GM19240 (cell line): ENCODE measurements around the gene WDHD1.
"Not testable (repeated sequence)": the region's sequence is repeated elsewhere in the genome, so short reads cannot be mapped to it uniquely, and the experiment has no call there.

ENCODE experiments used
- DNase-seq: peaks from one replicate; pipeline ENCODE4 v3.0.0; 2011; ENCODE audit warnings: low spot score; ENCODE audit not compliant: insufficient read length

The WDHD1 gene

DNA sequence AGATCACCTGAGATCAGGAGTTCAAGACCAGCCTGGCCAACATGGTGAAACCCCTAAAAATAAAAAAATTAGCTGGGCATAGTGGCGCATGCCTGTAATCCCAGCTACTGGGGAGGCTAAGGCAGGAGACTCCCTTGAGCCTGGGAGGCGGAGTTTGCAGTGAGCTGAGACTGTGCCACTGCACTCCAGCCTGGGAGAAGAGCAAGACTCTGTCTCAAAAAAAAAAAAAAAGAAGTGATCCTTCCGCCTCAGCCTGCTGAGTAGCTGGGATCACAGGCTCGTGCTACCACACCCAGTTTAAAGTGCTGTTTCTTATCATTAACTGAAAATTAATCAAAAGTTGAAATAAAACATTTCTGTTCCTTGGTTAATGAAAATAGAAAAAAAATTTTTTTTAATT, 117.9 kb downstream of the WDHD1 start:
- DNase-seq, result not testable (repeated sequence)

DNA sequence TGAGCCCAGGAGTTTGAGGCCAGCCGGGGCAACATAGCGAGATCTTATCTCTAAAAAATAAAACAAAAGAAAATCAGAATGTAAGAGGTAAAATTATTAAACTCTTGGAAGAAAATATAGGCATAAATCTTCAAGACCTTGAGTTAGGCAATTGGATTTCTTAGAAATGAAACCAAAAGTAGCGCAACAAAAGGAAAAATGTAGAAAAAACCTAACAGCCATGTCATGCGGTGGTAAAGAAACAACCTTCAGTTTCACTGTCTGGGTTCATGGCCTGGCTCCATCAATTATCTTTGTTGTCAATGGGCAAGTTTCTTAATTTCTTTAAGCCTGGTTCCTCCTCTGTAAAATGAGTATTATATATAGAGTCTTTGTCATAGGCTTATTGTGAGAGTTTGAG, 118.7 kb downstream of the WDHD1 start:
- DNase-seq, result no peak

DNA sequence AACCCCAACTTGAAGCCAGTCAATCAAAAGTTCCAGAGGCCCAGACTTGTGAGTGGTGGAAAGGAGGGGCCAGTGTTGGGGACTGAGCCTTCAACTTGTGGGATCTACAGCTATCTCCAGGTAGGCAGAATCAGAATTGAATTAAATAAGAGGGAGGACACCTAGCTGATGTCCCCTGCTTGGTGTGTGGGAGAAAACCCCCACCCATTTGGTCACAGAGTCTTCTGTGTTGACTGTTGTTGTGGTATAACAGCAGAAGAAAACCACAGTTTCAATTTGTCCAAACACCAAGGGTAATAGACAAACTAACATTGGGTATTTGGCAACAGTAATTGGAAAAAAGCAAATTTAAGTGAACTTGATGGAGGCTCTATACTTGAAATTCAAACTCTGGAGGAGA, 120.8 kb downstream of the WDHD1 start:
- DNase-seq, result no peak

DNA sequence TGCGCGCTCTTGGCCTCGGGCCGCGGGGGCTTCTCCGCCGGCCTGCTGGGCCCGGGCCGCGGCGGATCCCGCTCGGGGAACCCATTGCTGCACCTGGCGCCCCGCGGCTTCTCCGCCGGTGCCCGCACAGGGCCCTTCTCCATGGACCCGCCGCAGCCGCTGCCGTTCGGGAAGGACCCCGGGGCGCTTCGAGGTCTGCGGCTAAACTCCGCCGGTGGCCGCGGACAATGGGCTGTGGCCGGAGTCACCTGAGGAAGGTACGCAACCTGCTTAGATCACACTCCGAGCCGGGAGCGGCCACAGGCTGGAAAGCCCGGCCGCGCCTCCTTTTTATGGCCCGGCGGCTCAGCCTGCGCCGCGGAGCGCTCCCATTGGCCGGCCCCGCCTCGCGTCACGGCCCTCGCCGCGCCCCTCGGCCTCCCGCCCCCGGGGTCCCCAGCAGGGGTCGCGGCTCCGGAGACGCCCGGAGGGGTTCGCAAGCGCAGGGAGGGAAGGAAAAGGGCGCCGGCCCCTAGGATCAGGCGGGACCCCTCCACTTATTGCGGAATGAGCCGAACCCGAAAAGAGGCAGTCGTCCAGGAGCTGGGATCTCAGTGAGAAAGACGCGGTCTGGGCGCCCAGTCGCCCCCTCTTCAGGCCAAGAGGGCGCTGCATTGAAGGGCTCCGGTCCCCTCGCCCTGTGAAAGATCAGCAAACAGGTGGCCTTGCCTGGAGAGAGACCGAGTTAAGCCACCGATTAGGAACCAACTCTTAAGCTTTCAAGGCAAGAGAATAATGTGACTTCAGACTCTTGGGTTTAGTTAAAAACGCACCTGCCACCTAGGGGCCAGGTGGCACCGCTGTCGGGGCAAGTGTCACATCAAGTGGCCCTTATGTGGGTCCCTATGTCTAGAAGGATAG, 124.1 kb downstream of the WDHD1 start, which contains the start of gene GCH1:
Gene GCH1, minus strand, starts transcription at position 306 of the 900 bp plus-strand sequence. Its CDS starts 163 bp downstream, at position 143.
- no peak for DNase-seq

DNA sequence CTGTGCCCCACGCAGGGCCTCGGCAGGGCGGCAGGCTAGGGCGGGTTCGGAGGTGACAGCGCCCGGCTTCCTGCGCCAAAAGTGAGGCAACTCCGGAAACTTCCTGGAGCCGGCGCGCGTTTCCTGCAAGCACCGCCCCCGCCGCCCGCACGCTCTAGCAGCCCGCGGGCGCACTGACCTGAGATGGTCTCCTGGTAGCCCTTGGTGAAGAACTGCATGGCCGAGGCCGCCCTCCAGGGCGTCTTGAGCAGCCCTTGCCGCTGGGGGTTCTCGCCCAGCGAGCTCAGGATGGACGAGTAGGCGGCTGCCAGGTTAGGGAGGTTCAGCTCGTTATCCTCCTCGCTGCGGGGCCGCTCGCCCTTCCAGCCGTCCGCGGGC, 124.8 kb downstream of the WDHD1 start:
- DNase-seq, result no peak

DNA sequence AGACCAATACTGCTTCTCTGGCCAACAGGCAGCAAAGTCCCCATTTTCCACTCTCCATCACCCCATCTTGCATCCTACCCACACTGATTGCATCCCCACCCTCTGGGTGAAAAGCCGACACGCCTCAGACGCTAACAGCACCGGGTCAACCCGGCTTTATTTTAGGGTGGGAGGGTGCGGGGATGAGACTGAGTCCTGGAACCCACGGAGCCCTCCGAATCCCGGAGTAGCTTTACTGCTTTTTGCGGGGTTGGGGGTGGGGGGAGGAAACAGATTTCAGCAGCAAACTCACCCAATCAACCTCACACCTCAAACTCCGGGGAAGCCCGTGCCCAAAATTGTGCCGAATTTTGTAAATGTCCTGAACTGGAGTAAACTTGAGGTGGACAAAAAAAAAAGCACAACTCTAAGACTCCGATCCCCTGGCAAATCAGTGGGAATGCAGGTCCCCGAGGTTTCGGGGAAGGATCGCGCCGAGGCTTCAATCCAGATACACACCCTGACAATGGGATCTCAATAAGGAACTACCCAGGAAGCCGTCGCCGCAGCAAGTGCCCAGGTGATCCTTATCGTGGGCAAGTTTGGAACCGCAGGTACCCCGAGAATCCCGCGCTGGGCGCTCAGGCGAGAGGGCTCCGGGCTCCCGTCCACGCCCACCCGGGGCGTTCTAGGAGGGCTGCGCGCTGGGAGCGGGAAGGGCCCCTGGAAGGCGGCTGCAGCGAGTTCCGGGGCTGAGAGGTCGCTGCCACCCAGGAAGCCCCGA, 125.3 kb downstream of the WDHD1 start:
- DNase-seq, result no peak

DNA sequence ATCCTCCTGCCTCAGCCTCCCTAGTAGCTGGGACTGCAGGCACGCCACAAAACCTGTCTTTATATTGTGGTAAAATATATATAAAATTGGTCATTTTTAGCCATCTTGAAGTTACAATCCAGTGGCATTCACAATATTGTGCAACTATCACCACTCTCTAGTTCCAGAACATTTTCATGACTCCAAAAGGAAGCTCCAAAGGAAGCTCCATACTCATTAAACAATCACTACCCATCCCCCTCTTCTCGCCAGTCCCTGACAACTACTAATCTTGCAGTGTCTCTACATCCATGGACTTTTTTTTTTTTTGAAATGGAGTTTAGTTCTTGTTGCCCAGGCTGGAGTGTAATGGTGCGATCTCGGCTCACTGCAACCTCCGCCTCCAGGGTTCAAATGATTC, 127.3 kb downstream of the WDHD1 start:
- DNase-seq, result no peak

DNA sequence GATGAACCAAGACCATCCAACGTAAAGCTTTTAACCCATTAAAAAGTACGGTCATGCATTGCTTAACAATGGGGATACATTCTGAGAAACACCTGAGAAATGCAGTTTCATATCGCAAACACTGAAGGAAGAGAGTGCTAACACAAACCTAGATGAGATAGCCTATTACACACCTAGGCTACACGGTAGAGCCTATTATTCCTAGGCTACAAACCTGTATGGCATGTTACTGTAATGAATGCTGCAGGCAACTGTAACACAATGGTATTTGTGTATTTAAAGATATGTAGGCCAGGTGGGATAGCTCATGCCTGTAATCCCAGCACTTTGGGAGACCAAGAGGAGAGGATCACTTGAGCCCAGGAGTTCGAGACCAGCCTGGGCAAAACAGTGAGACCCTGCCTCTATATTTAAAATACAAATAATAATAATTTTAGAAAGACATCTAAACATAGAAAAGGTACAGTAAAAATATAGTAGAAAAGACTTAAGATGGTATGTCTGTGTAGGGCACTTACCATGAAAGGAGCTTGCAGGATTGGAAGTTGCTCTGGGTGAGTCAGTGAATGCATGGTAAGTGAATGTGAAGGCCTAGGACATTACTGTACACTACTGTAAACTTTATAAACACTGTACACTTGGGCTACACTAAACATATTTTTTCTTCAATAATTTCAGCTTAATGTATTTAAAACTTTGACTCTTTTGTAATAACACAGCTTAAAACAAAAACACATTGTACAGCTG, 128.9 kb downstream of the WDHD1 start:
- DNase-seq, result not testable (repeated sequence)

DNA sequence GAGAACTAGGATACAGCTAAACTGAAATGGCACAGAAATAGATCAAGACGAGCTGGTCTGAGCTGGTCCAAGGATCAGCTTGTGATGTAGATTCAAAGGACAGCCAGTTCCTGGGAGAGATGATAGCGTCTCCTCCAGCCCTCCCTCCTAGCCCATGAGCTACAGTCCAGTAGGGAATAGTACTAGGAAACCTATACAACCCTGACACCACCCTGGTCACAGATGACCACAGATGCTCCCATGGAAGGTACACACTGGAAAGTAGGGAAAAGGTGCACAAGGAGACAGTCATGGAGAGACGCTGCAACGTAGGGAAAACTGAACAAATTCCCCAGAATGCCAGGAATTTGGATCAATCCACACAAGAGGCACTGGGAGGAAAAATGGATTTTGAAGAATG, 131.2 kb downstream of the WDHD1 start:
- no peak for DNase-seq

DNA sequence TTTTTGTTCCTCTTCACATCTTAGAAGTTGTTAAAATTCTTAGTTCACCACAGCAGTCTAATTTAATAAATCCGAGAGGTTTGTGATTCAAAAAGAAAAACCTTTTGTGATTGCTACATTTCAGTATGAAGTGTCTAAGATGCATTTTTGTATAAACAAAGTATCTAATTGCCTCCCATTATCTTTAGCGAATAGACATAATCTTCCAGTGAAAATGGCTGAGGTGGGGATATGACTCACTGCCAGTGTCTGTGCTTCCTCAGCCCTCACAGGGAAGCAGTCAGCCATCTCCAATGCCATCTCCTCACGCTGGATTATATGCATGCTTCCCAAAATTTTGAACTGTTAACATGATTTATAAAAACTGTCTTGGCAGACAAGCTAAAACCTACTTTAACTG, 131.9 kb downstream of the WDHD1 start:
- no peak for DNase-seq

DNA sequence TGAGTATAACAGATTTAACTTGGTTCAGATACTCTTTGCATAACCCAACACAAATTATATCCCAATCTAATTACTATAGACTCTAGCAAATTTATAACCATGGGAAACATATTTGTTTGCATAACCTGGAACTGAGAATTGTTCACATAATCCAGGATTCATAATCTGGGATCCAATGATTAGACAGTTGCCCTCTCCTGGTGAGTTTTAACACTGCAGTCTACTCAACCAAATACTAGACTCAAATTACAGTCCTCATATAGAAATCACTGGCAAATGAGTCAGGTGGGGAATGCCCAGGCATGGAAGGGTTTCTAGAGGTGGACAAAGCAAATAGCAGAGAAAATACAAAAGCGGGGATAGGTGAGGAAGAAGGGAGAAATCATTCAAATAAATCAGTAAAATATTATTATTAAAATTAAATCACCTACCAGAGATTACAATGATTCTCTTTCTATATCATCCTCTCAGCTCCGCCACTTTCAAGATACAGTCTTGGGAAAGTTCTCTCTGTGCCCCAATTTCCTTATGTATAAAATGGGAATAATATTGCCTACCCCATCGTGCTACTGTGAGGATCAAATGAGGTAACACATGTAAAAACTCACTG, 133.6 kb downstream of the WDHD1 start:
- DNase-seq, result no peak

DNA sequence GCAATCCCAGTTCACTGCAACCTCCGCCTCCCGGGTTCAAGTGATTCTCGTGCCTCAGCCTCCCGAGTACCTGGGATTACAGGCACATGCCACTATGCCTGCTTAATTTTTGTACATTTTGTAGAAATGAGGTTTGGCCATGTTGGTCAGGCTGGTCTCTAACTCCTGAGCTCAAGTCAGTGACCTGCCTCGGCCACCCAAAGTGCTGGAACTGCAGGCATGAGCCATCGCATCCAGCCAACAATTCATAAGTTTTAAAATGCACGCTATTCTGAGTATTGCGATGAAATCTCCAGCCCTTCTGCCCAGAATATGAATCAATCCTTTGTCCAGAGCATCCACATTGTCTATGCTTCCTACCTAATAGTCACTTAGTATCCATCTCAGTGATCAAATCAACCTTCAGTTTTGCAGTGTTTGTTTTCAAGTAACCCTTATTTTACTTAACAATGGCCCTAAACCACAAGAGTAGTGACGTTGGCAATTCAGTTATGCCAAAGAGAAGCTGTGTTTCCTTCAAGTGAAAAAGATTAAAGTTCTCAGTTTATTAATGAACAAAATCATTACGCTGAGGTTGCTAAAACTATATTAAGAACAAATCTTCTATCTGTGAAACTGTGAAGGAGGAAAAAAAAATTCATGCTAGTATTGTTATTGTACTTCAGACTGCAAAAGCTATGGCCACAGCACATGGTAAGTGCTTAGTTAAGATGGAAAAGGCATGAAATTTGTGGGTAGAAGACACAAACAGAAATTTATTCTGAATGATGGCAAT, 135.2 kb downstream of the WDHD1 start:
- no peak for DNase-seq

DNA sequence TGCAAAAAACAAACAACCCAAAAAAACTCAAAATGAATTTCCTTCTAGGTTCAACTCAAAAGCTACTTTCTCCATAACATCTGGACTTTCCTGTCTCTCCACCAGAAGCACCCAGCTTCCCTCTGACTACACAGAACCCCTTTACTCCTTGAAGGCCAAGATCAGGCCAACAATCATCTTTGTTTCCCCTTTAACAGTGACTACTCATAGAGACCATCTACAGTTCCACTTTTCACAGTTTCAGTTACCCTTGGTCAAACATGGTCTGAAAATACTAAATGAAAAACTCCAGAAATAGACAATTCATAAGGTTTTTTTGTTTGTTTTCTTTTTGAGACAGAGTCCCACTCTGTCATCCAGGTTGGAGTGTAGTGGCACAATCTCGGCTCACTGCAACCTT, 136.1 kb downstream of the WDHD1 start:
- DNase-seq, result no peak

DNA sequence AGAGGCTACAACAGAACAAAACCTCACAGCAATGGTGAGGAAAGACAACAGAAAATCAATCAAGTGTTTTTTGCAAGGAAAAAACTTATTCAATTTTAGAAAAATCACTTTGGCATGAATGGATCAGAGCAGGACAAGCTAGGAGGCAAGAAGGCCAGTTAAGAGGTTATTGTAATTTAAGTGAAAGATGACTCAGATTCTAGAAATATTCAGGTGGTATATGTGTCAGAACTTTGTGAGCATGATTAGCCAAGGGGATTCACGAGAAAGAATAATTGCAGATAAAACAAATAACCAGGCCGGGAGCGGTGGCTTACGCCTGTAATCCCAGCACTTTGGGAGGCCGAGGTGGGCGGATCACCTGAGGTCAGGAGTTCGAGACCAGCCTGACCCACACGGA, 137.0 kb downstream of the WDHD1 start:
- no peak for DNase-seq
